SK-N-SH (cell line): ENCODE measurements around the gene DLL4.

Experiments used
- GABPA ChIP-seq: IDR thresholded peaks from 2 replicates; pipeline ENCODE4 v1.4.0; 2012; ENCODE audit warnings: low read depth, mild to moderate bottlenecking
- GATA2 ChIP-seq: sonication (generic); formaldehyde crosslinking; IDR thresholded peaks from 2 replicates; pipeline ENCODE4 v1.5.0; 2020; ENCODE audit warnings: mild to moderate bottlenecking, missing genetic modification reagents
- MEF2A ChIP-seq: IDR thresholded peaks from 2 replicates; pipeline ENCODE4 v1.4.0; 2012; ENCODE audit warnings: low read depth, borderline replicate concordance
- POLR2AphosphoS5 ChIP-seq: IDR thresholded peaks from 2 replicates; pipeline ENCODE4 v1.6.1; 2012; ENCODE audit warnings: low read depth, low read length
- TF ChIP-seq, protein P1 (sequence below): fragments of 200-600 bp; sonication (generic); IDR thresholded peaks from 2 replicates; pipeline ENCODE4 v1.6.1; 2017; ENCODE audit warnings: antibody characterized with exemption, mild to moderate bottlenecking, moderate library complexity

DNA sequence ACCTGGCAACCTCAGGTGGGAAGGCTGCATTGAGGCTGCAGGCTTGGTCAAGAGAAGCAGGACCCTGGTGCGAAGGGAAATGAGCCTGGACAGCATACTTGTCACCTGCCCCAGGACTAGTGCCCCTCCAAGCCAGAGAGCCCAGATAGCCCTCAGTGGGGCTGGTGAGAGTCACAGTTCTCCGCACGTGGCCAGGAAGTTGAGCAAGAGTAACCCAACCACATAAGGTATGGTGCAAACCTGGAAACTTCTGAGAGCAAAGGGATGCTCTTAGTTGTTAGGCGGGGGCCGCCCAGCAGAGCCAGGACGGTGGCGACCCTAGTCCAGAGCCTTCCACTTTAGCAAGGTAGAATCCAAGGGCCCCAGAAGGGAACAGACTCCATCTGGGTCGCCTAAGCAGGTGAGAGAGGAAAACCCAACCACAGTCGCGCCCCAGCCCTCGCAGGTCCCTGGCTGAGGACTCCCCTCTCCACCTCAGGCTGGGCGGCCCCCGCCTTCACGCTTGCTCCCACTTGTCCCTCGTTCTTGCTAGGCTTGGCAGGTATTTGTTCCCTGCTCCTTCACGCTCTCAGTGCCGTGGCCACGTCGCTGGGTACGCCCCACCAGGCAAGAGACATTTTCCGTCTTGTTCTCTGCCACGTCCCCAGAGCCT, 36.0 kb upstream of the DLL4 start:
- TF ChIP-seq POLR2AphosphoS5 (no peak), GATA2 (CRISPR knock-in tag) (no peak), MEF2A (no peak), GABPA (no peak)
- TF ChIP-seq, protein P1, sequence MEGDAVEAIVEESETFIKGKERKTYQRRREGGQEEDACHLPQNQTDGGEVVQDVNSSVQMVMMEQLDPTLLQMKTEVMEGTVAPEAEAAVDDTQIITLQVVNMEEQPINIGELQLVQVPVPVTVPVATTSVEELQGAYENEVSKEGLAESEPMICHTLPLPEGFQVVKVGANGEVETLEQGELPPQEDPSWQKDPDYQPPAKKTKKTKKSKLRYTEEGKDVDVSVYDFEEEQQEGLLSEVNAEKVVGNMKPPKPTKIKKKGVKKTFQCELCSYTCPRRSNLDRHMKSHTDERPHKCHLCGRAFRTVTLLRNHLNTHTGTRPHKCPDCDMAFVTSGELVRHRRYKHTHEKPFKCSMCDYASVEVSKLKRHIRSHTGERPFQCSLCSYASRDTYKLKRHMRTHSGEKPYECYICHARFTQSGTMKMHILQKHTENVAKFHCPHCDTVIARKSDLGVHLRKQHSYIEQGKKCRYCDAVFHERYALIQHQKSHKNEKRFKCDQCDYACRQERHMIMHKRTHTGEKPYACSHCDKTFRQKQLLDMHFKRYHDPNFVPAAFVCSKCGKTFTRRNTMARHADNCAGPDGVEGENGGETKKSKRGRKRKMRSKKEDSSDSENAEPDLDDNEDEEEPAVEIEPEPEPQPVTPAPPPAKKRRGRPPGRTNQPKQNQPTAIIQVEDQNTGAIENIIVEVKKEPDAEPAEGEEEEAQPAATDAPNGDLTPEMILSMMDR, result no peak
